Cerebellar cortex (tissue), 1 donor: ENCODE results near the gene ANKRD11.
"Not testable (repeated sequence)": the region's sequence is repeated elsewhere in the genome, so short reads cannot be mapped to it uniquely, and the experiment has no call there.

Experiments used
- DNase-seq: peaks from one replicate; pipeline ENCODE4 v3.0.0-alpha.2; 2015; ENCODE audit warnings: low spot score

Gene ANKRD11

GRCh38 chr16:89402962-89403361 lies 87.4 kb downstream of the ANKRD11 start:
- DNase-seq, result no peak

- DNase-seq, result no peak
These were observed 88.5 kb downstream of the ANKRD11 start for GRCh38 chr16:89401641-89402445.

- DNase-seq, result no peak
These were observed 89.2 kb downstream of the ANKRD11 start for GRCh38 chr16:89401205-89401604.

GRCh38 chr16:89400740-89401139 lies 89.6 kb downstream of the ANKRD11 start:
- no peak for DNase-seq

GRCh38 chr16:89398924-89399323 lies 91.4 kb downstream of the ANKRD11 start:
- DNase-seq, result peak; percentile 45

- peak; percentile 53 for DNase-seq
These were observed 93.0 kb downstream of the ANKRD11 start for GRCh38 chr16:89397331-89397861.

- DNase-seq, result no peak
These were observed 94.2 kb downstream of the ANKRD11 start for GRCh38 chr16:89396156-89396555.

- DNase-seq, result peak; percentile 91
These were observed 94.9 kb downstream of the ANKRD11 start for GRCh38 chr16:89395150-89396142.

- no peak for DNase-seq
These were observed 96.5 kb downstream of the ANKRD11 start for GRCh38 chr16:89393738-89394406.

GRCh38 chr16:89392881-89393737 lies 97.3 kb downstream of the ANKRD11 start:
- no peak for DNase-seq

GRCh38 chr16:89390224-89390583 lies 100.2 kb downstream of the ANKRD11 start:
- DNase-seq, result not testable (repeated sequence)

GRCh38 chr16:89389504-89390223 lies 100.7 kb downstream of the ANKRD11 start:
- DNase-seq, result not testable (repeated sequence)

- DNase-seq, result no peak
These were observed 101.8 kb downstream of the ANKRD11 start for GRCh38 chr16:89388536-89388935.

GRCh38 chr16:89386306-89387185 lies 103.8 kb downstream of the ANKRD11 start:
- DNase-seq, result no peak

GRCh38 chr16:89385712-89386111 lies 104.6 kb downstream of the ANKRD11 start:
- no peak for DNase-seq

- no peak for DNase-seq
These were observed 106.1 kb downstream of the ANKRD11 start for GRCh38 chr16:89384282-89384681.

GRCh38 chr16:89383095-89384003 lies 107.0 kb downstream of the ANKRD11 start:
- no peak for DNase-seq

- DNase-seq, result not testable (repeated sequence)
These were observed 107.8 kb downstream of the ANKRD11 start for GRCh38 chr16:89382555-89382954.
